Stimulated activated CD8-positive, alpha-beta memory T cell treated with anti-CD3 and anti-CD28 coated beads, Interleukin-4, amount 100 ng/mL, for 48 hours (primary cell): ENCODE measurements around the gene WFS1.

Experiments
- DNase-seq: peaks from one replicate; pipeline ENCODE4 v3.0.0-alpha.2; 2020

WFS1 gene

DNA sequence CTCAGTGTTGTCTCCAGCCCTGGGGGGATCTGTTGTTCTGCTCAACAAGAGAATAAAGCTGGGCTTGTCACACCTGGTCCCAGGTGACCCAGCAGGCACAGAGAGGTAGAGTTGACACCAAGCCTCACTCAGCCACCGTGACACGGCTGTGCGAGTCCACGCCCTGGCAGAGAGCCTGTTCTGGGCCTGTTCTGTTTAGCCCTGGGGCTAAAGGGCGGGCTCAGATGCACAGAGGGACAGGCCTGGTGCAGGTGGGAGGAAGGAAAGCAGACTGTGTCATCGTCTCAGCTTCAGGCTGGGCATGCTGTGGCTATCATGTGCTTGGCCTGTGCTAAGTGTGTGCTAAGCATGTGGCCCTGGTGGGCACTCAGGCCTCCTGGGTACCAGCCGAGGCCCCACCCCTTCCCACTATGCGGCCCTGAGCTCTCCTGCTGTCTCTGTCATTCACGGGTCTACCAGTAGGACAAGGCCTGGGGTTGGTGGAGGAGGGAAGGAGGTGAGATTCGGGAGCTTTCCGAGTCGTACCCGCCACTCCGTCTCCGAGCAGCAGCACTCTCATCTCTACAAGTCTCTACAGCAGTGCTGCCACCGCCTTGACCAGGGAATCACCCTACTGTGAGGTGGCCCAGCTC, 10.8 kb downstream of the WFS1 start:
- no peak for DNase-seq

DNA sequence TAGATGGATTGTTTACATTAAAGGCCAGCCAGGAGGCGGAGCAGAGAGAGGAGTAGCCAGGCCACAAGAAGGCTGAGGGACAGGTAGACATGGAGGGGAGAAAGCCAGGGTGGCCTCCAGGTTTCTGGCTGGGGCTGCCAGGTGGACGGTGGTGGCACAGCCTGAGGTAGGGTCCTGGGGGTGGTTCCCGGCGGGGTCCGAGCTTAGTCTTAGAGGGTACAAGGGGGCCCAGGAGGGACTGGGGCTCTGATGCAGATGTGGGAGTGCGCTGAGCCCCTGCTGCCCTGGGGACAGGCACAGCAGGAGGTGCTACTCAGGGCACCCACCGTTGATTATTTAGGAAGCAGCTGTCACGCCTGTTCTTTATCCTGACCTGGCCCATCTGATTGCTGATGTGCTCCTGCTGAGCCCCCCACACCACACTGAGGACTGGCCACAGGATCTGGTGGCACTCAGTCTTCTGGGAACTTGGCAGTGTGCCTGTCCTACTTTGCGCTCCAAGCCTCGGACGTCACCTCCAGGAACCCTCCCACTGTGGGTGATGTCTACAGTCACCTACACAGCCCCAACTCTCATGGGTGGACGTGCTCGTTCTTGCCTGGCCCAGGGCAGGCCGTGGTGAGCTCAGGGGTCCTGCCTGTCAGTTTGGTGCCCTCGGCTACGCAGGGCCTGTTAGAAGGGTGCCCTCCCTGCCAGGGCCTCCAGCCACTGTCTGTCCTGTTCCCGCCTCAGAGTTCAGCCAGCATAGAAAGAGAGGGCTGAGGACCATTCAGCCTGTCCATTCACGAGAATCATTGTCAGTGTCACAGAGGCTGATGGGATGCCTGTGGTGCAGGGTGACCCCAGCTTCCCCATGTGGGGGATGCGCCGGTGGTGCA, 12.0 kb downstream of the WFS1 start:
- DNase-seq: no peak

GRCh38 chr4:6282314-6282771, 12.7 kb downstream of the WFS1 start:
- no peak for DNase-seq

GRCh38 chr4:6283282-6283681, 13.6 kb downstream of the WFS1 start:
- DNase-seq: no peak

DNA sequence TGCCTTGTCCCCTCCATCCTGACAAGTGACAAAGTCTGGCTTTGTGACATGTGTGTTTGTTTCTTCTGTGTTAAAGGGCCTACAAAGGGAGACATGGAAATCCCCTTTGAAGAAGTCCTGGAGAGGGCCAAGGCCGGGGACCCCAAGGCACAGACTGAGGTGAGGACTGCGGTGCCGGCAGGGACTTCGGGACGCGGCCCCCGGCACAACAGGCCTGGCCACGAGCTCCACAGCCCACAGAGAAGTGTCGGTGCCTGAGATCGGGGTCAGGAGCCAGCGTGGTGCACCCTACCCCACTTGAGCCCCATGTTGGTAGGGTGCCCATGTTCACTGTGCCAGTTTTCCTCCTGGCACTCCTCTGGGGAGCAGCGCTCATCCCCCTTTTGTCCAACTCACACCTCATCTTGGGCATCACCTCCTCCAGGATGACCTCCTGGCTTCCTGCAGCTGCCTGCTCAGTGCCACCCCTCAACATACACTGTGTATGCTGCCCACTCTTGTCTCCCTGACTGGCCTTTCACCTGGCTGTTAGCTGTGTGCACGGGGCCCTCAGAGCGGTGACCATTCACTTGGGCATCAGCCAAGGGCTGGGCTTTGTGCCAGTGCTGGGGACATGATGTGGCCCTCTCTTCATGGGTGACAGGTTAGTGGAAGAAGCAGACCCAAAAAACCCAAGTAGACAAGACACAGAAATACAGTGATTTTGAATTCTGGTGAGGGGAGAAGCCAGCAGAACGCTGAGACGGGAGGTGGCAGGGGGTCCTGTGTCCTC, 17.6 kb downstream of the WFS1 start:
- no peak for DNase-seq

- no peak for DNase-seq
Observed at GRCh38 chr4:6288342-6288741, 18.7 kb downstream of the WFS1 start.

- no peak for DNase-seq
Observed at GRCh38 chr4:6288871-6289270, 19.2 kb downstream of the WFS1 start.

DNA sequence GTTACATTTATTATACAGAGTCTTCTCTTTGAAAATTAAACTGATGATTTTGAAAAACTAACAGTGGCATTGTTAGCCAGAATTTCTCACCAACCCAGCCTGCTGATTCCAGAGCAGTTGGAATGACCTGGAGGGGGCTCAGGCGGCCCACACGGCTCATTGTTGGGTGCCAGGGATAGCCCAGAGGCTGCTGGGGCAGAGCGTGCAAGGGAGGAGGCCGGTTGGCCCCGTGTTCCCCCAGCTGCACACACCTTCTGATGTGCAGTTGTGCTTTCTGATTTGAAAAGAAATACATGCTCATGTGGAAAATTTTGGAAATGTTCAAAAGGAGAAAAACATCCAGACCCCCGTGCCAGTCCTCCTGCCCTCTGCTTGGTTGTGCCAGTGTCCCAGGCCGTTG, 20.6 kb downstream of the WFS1 start:
- no peak for DNase-seq

DNA sequence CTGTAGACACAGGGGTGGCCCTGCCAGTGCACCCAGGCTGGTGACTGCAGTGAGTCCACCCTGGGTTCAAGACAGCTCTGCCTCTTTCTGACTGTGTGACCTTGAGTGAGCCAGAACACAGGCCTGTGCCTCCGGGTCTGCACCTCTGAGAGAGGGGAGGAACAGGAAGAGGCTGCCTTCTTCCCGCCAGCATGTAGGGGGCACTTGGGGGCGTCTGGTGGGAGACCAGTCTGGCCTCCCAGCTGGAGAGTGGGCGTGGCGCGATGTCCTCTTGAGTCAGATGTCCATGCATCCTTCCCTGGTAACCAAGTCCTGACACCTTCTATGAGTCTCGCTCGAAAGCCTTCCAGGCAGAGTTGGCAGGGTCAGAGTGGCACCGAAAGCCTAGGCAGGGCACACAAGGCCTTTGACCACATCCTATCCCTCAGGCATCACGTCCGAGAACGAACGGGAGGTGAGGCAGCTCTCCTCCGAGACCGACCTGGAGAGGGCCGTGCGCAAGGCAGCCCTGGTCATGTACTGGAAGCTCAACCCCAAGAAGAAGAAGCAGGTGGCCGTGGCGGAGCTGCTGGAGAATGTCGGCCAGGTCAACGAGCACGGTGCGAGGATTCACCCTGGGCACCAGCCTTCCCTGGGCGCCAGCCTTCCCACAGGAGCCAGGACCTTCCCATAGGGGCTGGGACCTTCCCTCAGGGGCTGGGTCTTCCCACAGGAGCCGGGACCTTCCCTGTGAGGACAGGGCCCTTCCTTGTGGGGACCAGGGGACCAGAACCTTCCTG, 21.3 kb downstream of the WFS1 start:
- DNase-seq: no peak

DNA sequence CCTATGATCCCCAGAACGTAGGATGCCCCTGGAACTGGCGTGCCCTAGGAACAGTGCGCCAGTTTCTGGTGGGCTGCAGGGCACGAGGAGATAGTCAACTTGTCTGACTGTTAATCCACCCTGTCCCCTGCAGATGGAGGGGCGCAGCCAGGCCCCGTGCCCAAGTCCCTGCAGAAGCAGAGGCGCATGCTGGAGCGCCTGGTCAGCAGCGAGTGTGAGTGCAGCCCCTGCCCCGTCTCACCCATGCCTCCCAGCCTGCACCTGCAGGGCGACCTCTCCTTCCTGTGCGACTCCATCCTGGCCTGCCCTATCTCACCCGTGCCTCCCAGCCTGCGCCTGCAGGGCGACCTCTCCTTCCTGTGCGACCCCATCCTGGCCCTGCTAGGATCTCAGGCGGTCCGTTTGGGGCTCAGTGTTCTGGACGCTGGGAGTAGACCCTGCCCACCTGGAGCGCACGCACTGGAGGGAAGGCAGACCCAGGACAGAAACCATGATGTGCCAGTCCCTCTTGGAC, 22.2 kb downstream of the WFS1 start:
- DNase-seq: no peak

DNA sequence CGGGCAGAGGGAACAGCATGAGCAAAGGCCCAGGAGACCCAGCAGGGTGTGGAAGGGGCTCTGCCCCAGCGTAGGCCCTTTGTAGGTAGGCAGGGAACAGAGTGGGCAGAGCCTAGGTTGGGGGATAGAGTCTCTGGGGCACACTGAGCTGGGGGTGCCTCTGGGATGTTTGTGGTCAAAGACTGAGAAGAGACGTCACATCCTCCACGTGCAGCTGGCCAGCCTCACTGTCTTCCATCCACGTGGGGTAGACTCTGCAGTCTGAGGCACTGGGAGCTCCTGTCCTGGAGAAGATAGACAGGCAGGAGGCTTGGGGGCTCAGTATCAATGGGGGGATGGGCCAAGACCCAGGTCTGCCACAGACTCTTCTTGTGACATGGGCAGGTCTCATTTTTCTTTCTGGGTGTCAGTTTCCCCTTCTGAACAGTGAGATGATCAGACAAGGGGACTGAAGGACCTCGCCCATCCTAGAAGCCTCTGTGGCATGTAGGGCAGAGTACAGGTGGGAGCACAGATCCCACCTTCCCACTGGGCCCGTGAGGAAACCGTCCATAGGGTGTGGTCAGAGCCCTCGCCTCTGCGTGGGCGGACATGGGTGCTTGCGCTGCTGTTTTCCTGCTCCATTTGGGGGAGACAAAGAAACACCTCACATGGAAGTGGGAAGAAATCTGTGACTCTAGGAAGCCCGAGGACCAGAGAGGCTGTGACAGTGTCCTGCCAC, 22.9 kb downstream of the WFS1 start:
- no peak for DNase-seq

DNA sequence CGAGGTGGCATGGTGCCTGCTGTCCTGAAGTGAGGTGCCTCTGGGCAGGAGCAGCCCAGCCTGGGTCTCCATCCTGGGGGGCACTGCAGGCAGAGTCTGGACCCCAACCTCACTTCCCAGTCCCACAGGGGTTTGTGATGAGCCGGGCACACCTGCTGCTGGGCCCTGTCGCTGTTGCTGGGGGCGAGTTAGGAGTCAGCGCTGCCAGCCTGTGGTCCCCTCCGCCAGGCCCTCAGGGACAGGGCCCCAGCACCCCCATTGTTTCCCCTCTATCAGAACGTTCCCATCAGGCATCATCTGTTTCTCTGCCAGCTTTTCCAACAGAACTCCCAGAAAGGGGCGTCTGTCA, 23.4 kb downstream of the WFS1 start:
- DNase-seq: no peak

DNA sequence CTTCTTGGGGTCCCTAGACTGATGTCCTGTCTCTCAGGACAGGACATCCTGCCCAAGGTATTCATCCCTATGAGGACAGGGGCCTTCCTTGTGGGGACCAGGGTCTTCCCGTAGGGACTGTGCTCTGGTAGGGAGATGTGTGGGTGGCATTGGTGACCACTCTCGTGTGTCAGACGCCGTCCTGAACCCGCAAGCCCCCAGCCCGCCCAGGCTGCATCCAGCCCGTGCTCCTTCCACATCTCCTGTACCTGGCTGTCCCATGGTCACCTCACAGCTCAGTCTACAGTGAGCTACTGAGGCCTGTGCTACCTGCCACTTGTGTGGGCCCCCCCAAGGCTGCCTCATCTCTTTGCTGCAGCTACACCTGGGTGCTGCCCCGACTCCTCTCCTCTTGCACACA, 24.0 kb downstream of the WFS1 start:
- no peak for DNase-seq

DNA sequence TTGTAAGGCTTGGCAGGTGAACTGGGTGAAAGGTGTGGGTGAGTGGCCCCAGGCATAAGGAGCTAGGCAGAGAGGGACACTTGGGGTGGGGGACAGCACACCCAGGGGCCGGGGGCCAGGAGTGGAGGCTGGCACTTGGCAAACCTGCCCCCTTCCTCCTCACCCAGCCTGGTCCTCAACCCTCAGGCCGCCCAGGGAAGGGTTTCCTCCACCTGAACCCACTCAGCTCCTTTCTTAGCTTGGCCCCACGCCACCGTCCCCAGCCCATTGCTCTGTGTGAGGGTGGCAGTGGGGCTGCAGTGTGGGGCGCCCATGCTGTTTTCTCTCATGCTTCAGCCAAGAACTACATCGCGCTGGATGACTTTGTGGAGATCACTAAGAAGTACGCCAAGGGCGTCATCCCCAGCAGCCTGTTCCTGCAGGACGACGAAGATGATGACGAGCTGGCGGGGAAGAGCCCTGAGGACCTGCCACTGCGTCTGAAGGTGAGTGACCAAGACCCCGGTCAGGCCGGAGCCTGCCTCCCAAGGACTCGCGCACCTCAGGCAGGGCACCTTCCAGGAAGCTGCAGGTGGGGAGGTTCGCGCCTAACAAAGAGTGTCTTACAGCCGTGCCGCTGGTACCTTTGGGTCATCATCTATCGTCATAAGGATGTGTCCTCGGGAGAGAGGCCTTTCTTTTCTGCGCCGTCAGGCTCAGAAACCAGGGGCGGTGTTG, 25.2 kb downstream of the WFS1 start:
- DNase-seq: no peak

GRCh38 chr4:6295495-6295894, 25.8 kb downstream of the WFS1 start:
- DNase-seq: no peak

DNA sequence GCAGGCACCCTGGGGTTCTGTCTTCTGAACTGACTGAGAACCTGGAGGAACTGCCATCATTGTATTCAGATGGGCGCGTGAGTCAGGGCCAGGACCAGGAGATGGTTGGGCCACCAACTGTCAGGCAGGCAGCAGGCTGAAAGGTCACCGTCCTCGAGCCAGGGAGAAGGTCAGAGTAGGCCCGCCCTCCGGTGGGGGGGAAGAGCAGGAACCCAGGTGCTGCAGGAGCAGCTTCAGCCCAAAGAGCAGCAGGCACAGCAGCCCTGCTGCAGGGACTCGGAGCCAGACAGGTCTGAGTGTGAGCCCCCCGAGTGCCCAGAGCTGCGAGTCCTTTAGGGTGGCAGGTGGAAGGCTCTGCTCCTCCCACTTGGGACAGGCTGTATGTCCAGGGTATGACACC, 26.4 kb downstream of the WFS1 start:
- DNase-seq: no peak

- DNase-seq: no peak
Observed at GRCh38 chr4:6297266-6297815, 27.7 kb downstream of the WFS1 start.

DNA sequence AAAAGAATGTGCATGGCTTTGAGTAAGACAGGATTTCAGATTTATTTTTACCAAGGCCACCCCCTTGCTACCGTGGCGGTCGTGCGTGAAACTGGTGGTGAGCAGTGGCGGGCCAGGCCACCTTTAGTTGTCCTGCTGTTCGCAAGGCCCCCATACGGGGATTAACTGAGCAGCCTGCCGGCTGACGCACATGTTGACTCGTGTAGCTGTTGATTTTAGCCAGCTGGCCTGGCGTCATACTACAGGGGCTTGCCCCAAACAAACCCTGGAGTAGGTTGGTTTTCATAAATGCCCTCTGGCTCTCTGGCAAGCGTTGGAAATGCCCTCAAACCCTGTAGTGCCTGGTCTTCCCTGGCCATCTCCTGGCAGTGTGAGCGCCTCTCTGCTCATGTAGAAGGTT, 28.4 kb downstream of the WFS1 start:
- DNase-seq: no peak

- no peak for DNase-seq
Observed at GRCh38 chr4:6298852-6299251, 29.2 kb downstream of the WFS1 start.

- DNase-seq: no peak
Observed at GRCh38 chr4:6299875-6300274, 30.2 kb downstream of the WFS1 start.

DNA sequence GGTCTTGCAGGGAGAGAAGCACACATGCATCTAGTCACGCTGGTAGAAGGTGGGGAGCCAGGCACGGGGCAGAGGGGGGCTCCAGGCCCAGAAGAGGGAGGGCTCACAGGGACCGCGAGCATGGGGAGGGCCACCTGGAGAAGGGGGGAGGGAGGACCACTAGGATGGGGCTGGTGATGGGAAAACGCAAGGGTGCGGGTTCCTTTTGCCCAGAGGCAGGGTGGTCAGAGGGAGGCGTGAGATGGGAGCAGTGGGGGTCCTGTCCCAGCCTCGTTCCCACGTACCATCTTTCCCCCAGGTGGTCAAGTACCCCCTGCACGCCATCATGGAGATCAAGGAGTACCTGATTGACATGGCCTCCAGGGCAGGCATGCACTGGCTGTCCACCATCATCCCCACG, 30.7 kb downstream of the WFS1 start:
- DNase-seq: no peak
